Mammary epithelial cell (primary cell): ENCODE data around the gene CTCFL.

Experiments used
- CTCF ChIP-seq, 2 donors: IDR thresholded peaks in 1 of 2; conservative IDR thresholded peaks in 1 of 2; 2 replicates each; pipeline ENCODE4 v1.5.1; 2011 to 2012; ENCODE audit warnings: inconsistent platforms in 2 of 2, low read length in 2 of 2, mild to moderate bottlenecking in 2 of 2, control low read depth in 1 of 2, low read depth in 1 of 2; ENCODE audit not compliant: insufficient read depth in 1 of 2; ENCODE audit errors: extremely low read depth in 1 of 2
- EZH2 ChIP-seq: IDR thresholded peaks from 2 replicates; pipeline ENCODE4 v1.6.1; 2012; ENCODE audit warnings: low read length, inconsistent platforms, borderline replicate concordance

- no peak for TF ChIP-seq EZH2
- no peak for TF ChIP-seq CTCF (conservative IDR thresholded peaks at IDR 0.05 in 1 of 2, IDR thresholded peaks at IDR 0.05 in 1 of 2; ENCODE audit: extremely low read depth in 1 of 2, insufficient read depth in 1 of 2, low read depth in 1 of 2, low read length in 2 of 2)
Observed at GRCh38 chr20:57469418-57470211, 55.3 kb downstream of the CTCFL start.
